IMR-90 (cell line): ENCODE measurements around the gene GRIK1.

Source experiments
- CEBPB ChIP-seq: IDR thresholded peaks from 2 replicates; pipeline ENCODE4 v1.6.1; 2012; ENCODE audit warnings: low read depth, low read length, improper control_type of control experiment
- CHD1 ChIP-seq: IDR thresholded peaks from 2 replicates; pipeline ENCODE4 v1.6.1; 2012; ENCODE audit warnings: low read depth, low read length, improper control_type of control experiment
- CTCF ChIP-seq: conservative IDR thresholded peaks from 2 replicates; pipeline ENCODE4 v1.5.1; 2012; ENCODE audit warnings: mild to moderate bottlenecking, low read depth, low read length, improper control_type of control experiment
- FOS ChIP-seq: fragments of 150-350 bp; IDR thresholded peaks from 2 replicates; pipeline ENCODE4 v1.6.1; 2016; ENCODE audit warnings: low read depth, low read length
- MAFK ChIP-seq: IDR thresholded peaks from 2 replicates; pipeline ENCODE4 v1.6.1; 2012; ENCODE audit warnings: low read depth, low read length, improper control_type of control experiment
- MAZ ChIP-seq: IDR thresholded peaks from 2 replicates; pipeline ENCODE4 v1.6.1; 2012; ENCODE audit warnings: low read depth, mild to moderate bottlenecking, low read length, improper control_type of control experiment, moderate library complexity, borderline replicate concordance
- MXI1 ChIP-seq: IDR thresholded peaks from 2 replicates; pipeline ENCODE4 v1.6.1; 2012; ENCODE audit warnings: low read depth, mild to moderate bottlenecking, low read length, moderate library complexity, borderline replicate concordance
- POLR2A ChIP-seq: IDR thresholded peaks from 2 replicates; pipeline ENCODE4 v1.6.1; 2012; ENCODE audit warnings: mild to moderate bottlenecking, low read depth, low read length
- RAD21 ChIP-seq: IDR thresholded peaks from 2 replicates; pipeline ENCODE4 v1.6.1; 2012; ENCODE audit warnings: low read length, improper control_type of control experiment
- RCOR1 ChIP-seq: IDR thresholded peaks from 2 replicates; pipeline ENCODE4 v1.6.1; 2012; ENCODE audit warnings: mild to moderate bottlenecking, low read length, improper control_type of control experiment; ENCODE audit not compliant: insufficient replicate concordance
- RFX5 ChIP-seq: IDR thresholded peaks from 2 replicates; pipeline ENCODE4 v1.8.0; 2012; ENCODE audit warnings: low read depth, mild to moderate bottlenecking, low read length, moderate library complexity
- SMC3 ChIP-seq: fragments of 150-350 bp; IDR thresholded peaks from 2 replicates; pipeline ENCODE4 v1.6.1; 2016; ENCODE audit warnings: low read depth, mild to moderate bottlenecking, antibody characterized with exemption, low read length, moderate library complexity
- USF2 ChIP-seq: fragments of 150-350 bp; IDR thresholded peaks from 2 replicates; pipeline ENCODE4 v1.6.1; 2017; ENCODE audit warnings: mild to moderate bottlenecking, antibody characterized with exemption, low read length, low read depth
- TF ChIP-seq, protein P1 (sequence below): fragments of 150-350 bp; IDR thresholded peaks from 2 replicates; pipeline ENCODE4 v1.6.1; 2016; ENCODE audit warnings: low read depth, mild to moderate bottlenecking, low read length, moderate library complexity, borderline replicate concordance

GRCh38 chr21:29557200-29557599 is 382.6 kb downstream of the GRIK1 start:
- TF ChIP-seq POLR2A (no peak), USF2 (no peak), CTCF (no peak), MAZ (no peak), RAD21 (no peak), CEBPB (no peak), RFX5 (no peak), MXI1 (no peak), CHD1 (no peak), RCOR1 (no peak), FOS (no peak), SMC3 (no peak), MAFK (no peak)
- TF ChIP-seq, protein P1, sequence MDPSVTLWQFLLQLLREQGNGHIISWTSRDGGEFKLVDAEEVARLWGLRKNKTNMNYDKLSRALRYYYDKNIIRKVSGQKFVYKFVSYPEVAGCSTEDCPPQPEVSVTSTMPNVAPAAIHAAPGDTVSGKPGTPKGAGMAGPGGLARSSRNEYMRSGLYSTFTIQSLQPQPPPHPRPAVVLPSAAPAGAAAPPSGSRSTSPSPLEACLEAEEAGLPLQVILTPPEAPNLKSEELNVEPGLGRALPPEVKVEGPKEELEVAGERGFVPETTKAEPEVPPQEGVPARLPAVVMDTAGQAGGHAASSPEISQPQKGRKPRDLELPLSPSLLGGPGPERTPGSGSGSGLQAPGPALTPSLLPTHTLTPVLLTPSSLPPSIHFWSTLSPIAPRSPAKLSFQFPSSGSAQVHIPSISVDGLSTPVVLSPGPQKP: no peak
